ENCODE results near the gene ELK3. TPM values are rescaled to one million over a fixed set of nuclear protein-coding genes. Genes with fewer than 3 reads are reported as not detected.

Gene ELK3
- total and polyA plus RNA-seq, 4 donors, result 13.6 to 73.8 (median 36.0) TPM

- 92 to 95% methylated on average over 13 of the region's 13 CpGs for WGBS, 2 donors
- Histone ChIP-seq H3K4me1 (ENCODE audit: control insufficient read depth in 1 of 2, insufficient read depth in 2 of 2, low read length in 2 of 2) (no peaks in the 10 kb centered on the region), H3K4me3 (ENCODE audit: low read length in 2 of 2) (no peak overlapping the region), H3K36me3 (ENCODE audit: control insufficient read depth in 1 of 2, insufficient read depth in 2 of 2, low read length in 1 of 2) (peaks cover 0 to 3% of the 10 kb centered on the region in 2 donors), H3K9me3 (ENCODE audit: control insufficient read depth, low read length) (no peaks in the 10 kb centered on the region), H3K27ac (ENCODE audit: low read depth in 1 of 2, low read length in 2 of 2) (no peak overlapping the region), H3K27me3 (ENCODE audit: control insufficient read depth in 1 of 2, insufficient read depth in 2 of 2, low read length in 1 of 2) (no peaks in the 10 kb centered on the region)
- intact Hi-C loops (cut with DNase I), result no loop called here
- no peak for ATAC-seq (ENCODE audit: low FRiP score)
- DNase-seq, result no peak
These were observed 53.4 kb downstream of the ELK3 start for GRCh38 chr12:96247563-96247962.

DNA sequence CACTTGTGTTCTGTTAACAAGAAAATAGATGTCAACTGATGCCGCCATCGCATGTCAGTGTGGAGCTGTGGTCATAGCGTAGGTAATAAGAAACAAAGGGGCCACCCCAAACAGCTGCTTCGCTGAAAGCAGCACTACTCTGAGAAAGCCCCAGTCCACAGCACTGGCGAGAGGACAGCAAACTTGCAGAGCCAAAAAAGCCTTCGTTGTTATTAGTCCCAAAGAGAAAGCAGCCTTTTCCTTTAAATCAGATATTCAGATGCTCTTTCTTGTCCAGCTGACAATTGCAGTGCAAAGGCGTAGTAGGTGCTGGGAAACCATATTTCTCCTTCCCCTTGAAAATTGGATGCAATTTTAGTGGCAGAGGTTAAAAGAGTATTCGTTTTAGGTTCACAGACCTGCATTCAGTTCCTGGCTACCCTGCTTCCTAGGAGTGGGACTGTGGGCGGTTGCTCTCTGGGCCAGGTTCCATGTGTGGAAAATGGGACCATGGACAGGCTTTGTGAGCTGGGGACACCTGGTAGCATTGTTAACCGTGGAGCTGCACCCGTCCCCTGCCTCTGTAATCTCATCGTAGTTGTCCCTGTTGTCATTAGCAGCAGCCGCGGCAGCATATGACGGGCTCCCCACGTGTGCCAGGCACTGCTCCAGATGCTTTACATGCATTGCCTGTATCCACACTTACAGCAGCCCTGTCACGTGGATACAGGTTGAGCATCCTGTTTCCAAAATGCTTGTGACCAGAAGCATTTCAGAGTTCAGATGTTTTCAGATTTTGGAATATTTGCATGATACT lies 54.2 kb downstream of the ELK3 start:
- 86 to 88% methylated on average over 17 of the region's 17 CpGs for WGBS, 2 donors
- Histone ChIP-seq H3K27me3 (ENCODE audit: control insufficient read depth in 1 of 2, insufficient read depth in 2 of 2, low read length in 1 of 2) (no peaks in the 10 kb centered on the region), H3K9me3 (ENCODE audit: control insufficient read depth, low read length) (no peaks in the 10 kb centered on the region), H3K4me1 (ENCODE audit: control insufficient read depth in 1 of 2, insufficient read depth in 2 of 2, low read length in 2 of 2) (no peaks in the 10 kb centered on the region), H3K27ac (ENCODE audit: low read depth in 1 of 2, low read length in 2 of 2) (no peak overlapping the region), H3K4me3 (ENCODE audit: low read length in 2 of 2) (no peak overlapping the region), H3K36me3 (ENCODE audit: control insufficient read depth in 1 of 2, insufficient read depth in 2 of 2, low read length in 1 of 2) (peaks cover 0 to 3% of the 10 kb centered on the region in 2 donors)
- no peak for DNase-seq
- intact Hi-C loops (cut with DNase I), result no loop called here
- ATAC-seq (ENCODE audit: low FRiP score), result no peak

DNA sequence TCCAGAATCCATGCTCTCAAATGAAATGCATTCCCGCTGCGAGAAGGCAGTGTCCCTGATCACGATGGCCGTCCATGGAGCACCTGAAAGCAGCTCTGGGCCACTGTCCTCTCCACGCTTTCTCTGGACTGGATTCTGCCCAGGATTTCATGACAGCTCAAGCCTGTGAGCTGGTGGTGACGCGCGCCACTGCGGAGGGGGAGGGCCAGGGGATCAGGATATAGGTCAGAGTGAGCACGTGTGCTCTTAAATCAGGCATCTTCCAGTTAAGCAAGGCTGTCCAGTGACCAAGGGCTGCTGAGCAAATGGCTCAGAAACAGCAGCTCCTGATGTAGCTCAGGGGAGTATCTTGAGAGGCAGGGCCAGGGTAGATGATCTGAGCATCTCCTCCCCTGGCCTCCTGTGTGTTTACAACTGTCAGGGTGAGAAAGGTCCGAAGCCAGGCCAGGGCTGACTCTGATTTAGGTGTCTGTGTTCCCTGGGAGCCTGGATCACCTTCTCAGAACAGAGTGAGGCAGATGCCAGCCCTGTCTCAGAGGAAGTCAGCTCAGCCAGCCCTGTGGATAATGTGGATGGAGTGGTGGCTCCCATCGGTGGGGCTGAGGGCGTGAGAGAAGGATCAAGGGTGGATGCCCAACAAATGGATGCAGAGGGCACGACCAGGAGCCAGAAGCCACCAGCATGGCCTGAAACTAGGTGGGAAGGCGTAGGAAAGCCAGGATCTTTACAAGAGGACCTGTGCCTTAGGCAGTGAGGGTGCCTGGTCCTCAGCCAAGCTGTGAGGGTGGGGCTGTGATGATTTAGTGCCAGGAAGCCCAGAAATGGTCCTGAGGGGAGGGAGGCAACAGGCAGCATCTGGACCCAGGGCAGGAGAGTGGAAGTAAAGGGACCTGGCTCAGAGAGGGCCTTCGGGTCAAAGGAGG lies 55.3 kb downstream of the ELK3 start:
- DNase-seq, result no peak
- H3K4me1 ChIP-seq (ENCODE audit: control insufficient read depth in 1 of 2, insufficient read depth in 2 of 2, low read length in 2 of 2), result no peaks in the 10 kb centered on the region
- H3K27me3 ChIP-seq (ENCODE audit: control insufficient read depth in 1 of 2, insufficient read depth in 2 of 2, low read length in 1 of 2), result no peaks in the 10 kb centered on the region
- no peak overlapping the region for H3K4me3 ChIP-seq (ENCODE audit: low read length in 2 of 2)
- H3K27ac ChIP-seq (ENCODE audit: low read depth in 1 of 2, low read length in 2 of 2), result no peak overlapping the region
- 82 to 85% methylated on average over 16 of the region's 16 CpGs for WGBS, 2 donors
- ATAC-seq (ENCODE audit: low FRiP score), result peak; percentile 30
- intact Hi-C loops (cut with DNase I), result no loop called here
- H3K9me3 ChIP-seq (ENCODE audit: control insufficient read depth, low read length), result no peaks in the 10 kb centered on the region
- peaks cover 0 to 3% of the 10 kb centered on the region in 2 donors for H3K36me3 ChIP-seq (ENCODE audit: control insufficient read depth in 1 of 2, insufficient read depth in 2 of 2, low read length in 1 of 2)

DNA sequence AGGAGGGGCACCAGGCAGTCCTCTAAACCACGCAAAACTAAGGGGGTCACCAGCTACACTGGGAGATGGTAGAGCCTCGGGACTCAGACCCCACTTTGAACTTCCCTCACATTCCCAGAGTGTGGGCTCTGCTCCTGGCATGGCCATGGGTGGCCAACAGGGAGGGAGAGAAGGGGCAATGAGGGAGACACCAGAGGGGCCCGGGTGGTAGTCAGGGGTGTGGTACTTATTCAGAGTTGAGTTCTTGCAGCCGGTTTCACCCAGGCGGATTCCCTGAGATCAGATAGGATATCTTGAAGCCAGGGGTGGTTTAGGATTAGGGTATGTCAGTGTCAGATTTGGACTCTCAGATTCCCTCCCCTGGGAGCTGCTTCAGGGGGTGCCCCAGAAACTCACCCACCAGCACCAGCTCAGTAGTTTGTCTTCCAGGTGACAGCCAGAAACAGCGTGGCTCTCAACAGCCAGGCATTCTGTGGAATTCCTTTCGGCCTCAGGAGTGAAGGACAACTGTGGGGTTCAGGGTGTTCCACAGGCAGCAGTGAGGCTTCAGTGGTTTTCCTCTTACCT lies 56.0 kb downstream of the ELK3 start:
- WGBS, 2 donors, result 86 to 90% methylated on average over 7 of the region's 7 CpGs
- H3K36me3 ChIP-seq (ENCODE audit: control insufficient read depth in 1 of 2, insufficient read depth in 2 of 2, low read length in 1 of 2), result peaks cover 0 to 3% of the 10 kb centered on the region in 2 donors
- no peaks in the 10 kb centered on the region for H3K4me1 ChIP-seq (ENCODE audit: control insufficient read depth in 1 of 2, insufficient read depth in 2 of 2, low read length in 2 of 2)

DNA sequence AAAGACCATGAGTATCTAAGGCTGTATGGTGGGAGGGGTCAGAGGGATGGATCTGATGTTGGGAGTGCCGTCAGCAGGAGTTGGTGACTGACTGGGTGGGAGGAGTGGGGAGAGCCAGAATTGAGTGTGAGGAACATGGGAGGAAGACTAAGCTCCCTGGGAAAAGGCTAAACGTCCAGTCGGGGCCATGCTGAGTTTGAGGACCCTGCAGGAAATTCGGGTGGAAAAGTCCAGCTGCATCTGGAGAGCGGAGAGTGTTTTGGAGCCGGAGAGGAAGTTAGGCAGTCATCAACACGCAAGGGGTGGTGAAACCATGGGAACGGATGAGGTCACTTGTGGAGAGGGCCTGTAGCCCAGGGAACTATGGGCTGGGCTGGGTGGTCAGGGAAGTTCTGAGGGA lies 60.9 kb downstream of the ELK3 start:
- WGBS, 2 donors, result 59% methylated on average over 8 of the region's 8 CpGs
- Histone ChIP-seq H3K36me3 (ENCODE audit: control insufficient read depth in 1 of 2, insufficient read depth in 2 of 2, low read length in 1 of 2) (no peaks in the 10 kb centered on the region), H3K4me1 (ENCODE audit: control insufficient read depth in 1 of 2, insufficient read depth in 2 of 2, low read length in 2 of 2) (peaks cover 0 to 3% of the 10 kb centered on the region in 2 donors), H3K27ac (ENCODE audit: low read depth in 1 of 2, low read length in 2 of 2) (no peak overlapping the region), H3K27me3 (ENCODE audit: control insufficient read depth in 1 of 2, insufficient read depth in 2 of 2, low read length in 1 of 2) (no peaks in the 10 kb centered on the region), H3K4me3 (ENCODE audit: low read length in 2 of 2) (no peak overlapping the region), H3K9me3 (ENCODE audit: control insufficient read depth, low read length) (no peaks in the 10 kb centered on the region)
- DNase-seq (peak in 1 of 2 donors; percentile 87), ATAC-seq (ENCODE audit: low FRiP score) (peak; percentile 80)
- intact Hi-C loops (cut with DNase I), result no loop called here

More for the DNA sequence above, 56.0 kb downstream of the ELK3 start:
- Histone ChIP-seq H3K9me3 (ENCODE audit: control insufficient read depth, low read length) (no peaks in the 10 kb centered on the region), H3K27me3 (ENCODE audit: control insufficient read depth in 1 of 2, insufficient read depth in 2 of 2, low read length in 1 of 2) (no peaks in the 10 kb centered on the region), H3K4me3 (ENCODE audit: low read length in 2 of 2) (no peak overlapping the region), H3K27ac (ENCODE audit: low read depth in 1 of 2, low read length in 2 of 2) (no peak overlapping the region)
- no peak for DNase-seq
- no peak for ATAC-seq (ENCODE audit: low FRiP score)
- intact Hi-C loops (cut with DNase I), result no loop called here

DNA sequence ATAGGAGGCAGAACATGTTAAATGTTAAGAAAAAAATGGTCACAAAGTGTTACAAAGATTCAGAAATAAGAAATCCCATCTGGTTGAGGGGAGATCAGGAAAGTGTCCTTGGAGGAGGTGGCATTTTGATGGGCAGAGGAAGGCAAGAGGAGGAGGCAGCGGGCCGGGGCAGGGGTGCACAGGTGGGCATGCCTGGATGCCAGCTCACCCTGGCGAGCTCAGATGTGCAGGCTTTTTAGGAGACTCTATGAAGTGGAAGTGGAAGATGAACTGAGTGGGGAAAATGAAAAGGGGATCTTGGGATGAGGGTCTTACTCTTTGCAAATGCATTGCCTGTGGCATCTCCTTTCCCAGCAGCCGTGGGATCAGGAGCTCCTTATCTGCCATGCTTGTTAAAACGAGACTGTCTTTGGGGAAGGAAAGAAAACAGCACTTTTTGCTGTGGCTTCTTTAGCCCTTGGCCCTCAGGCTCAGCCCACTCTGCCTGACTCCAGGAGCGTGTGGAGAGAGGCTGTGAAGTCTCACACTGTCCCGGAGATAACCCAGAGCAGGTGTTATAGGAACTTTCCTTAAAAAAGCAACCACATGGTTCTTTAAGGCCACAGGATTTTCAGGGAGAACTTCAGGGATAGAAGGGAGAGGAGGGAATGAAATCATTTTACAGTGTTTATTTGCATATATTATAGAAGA lies 62.6 kb downstream of the ELK3 start:
- peaks cover 0 to 3% of the 10 kb centered on the region in 2 donors for H3K4me1 ChIP-seq (ENCODE audit: control insufficient read depth in 1 of 2, insufficient read depth in 2 of 2, low read length in 2 of 2)
- no peaks in the 10 kb centered on the region for H3K9me3 ChIP-seq (ENCODE audit: control insufficient read depth, low read length)
- H3K27ac ChIP-seq (ENCODE audit: low read depth in 1 of 2, low read length in 2 of 2), result no peak overlapping the region
- no peaks in the 10 kb centered on the region for H3K36me3 ChIP-seq (ENCODE audit: control insufficient read depth in 1 of 2, insufficient read depth in 2 of 2, low read length in 1 of 2)
- H3K27me3 ChIP-seq (ENCODE audit: control insufficient read depth in 1 of 2, insufficient read depth in 2 of 2, low read length in 1 of 2), result no peaks in the 10 kb centered on the region
- 83 to 89% methylated on average over 7 of the region's 7 CpGs for WGBS, 2 donors
- no peak for ATAC-seq (ENCODE audit: low FRiP score)
- DNase-seq, result no peak
- no peak overlapping the region for H3K4me3 ChIP-seq (ENCODE audit: low read length in 2 of 2)
- intact Hi-C loops (cut with DNase I), result no loop called here

DNA sequence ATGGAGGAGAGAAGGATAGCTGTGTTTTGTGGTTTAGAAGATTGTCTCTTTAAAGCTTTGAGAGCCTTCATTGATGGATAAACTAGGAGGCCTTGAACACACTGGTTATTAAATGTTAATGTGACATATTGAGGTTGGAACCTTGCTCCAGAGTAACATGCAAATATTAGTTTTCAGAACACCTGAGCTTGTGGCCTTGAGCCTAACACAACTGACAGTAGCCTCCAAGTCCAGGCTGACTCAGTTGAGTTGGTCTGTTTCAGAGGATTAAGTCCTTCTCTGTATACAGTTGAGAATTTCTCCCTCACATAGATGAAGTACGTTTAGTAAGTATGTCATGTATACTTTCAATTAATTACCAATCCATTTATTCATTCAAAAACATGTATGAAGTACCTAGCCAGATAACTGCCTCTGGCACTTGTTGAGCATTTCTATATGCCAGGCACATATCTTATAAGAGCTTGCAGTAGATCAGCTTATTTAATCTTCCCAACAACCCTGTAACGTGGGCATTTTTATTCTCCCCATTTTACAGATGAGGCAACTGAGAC lies 63.5 kb downstream of the ELK3 start:
- 78 to 81% methylated on average over 2 of the region's 2 CpGs for WGBS, 2 donors
- no peaks in the 10 kb centered on the region for H3K9me3 ChIP-seq (ENCODE audit: control insufficient read depth, low read length)
- H3K4me1 ChIP-seq (ENCODE audit: control insufficient read depth in 1 of 2, insufficient read depth in 2 of 2, low read length in 2 of 2), result peaks cover 0 to 3% of the 10 kb centered on the region in 2 donors

More for the DNA sequence above, 63.5 kb downstream of the ELK3 start:
- H3K36me3 ChIP-seq (ENCODE audit: control insufficient read depth in 1 of 2, insufficient read depth in 2 of 2, low read length in 1 of 2), result no peaks in the 10 kb centered on the region
- H3K27ac ChIP-seq (ENCODE audit: low read depth in 1 of 2, low read length in 2 of 2), result no peak overlapping the region
- no peak overlapping the region for H3K4me3 ChIP-seq (ENCODE audit: low read length in 2 of 2)
- intact Hi-C loops (cut with DNase I), result no loop called here
- no peak for DNase-seq
- H3K27me3 ChIP-seq (ENCODE audit: control insufficient read depth in 1 of 2, insufficient read depth in 2 of 2, low read length in 1 of 2), result no peaks in the 10 kb centered on the region
- ATAC-seq (ENCODE audit: low FRiP score), result no peak
